LoVo (cell line): ENCODE measurements around the gene HCN1.

Experiments
- DNase-seq: peaks from one replicate; pipeline ENCODE4 v3.0.0-alpha.2; 2016; ENCODE audit warnings: low spot score

HCN1 gene

GRCh38 chr5:45696206-45696836 lies at the start of gene HCN1:
TSS of gene HCN1 (minus strand) at chr5:45696380.
- DNase-seq = no peak

DNA sequence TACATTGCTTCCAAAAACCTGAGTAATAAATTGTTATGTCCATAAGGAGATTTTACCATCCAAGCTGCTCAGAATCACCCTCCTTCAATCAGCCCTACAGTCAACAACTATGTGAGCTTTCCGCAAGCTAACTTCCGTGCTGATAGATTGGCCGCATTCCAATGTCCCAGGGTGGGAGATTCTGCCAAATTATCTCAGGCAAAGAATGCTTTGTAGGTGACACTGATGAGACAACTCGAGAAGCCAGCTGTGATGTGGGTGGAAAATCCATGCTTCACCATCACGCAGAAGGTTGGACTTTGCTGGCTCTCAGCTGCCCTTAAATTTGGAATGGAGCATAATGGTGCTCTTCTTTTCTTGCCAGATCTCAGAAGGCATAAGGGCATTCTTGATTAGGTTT lies 44.9 kb upstream of the HCN1 start:
- DNase-seq = no peak

GRCh38 chr5:45737153-45737552 lies 41.0 kb upstream of the HCN1 start:
- no peak for DNase-seq

DNA sequence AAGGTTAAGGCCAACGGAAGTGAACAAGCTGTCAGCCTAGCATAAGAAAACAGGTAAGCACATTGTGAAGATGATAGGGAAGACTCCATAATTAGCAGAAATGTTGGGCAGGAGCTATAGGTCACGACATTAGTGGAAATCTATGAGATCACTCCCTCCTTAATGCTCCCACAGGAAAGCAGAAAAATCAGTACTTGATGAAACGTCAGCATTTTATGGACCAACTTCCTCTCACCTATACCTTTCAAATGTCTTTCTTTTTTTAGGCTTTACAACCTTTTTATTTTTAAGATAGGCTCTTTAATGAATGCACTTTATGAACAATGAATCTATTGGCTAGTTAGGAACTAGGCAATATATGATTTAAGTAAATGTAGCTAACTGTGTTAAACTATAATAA lies 29.4 kb upstream of the HCN1 start:
- no peak for DNase-seq

GRCh38 chr5:45697201-45697600 lies 1.0 kb upstream of the HCN1 start:
- DNase-seq = no peak

GRCh38 chr5:45695804-45696156 lies 400 bp downstream of the HCN1 start:
- DNase-seq = no peak

- DNase-seq = no peak
Observed at GRCh38 chr5:45694971-45695803, 993 bp downstream of the HCN1 start.

GRCh38 chr5:45694255-45694814 lies 1.8 kb downstream of the HCN1 start:
- no peak for DNase-seq

DNA sequence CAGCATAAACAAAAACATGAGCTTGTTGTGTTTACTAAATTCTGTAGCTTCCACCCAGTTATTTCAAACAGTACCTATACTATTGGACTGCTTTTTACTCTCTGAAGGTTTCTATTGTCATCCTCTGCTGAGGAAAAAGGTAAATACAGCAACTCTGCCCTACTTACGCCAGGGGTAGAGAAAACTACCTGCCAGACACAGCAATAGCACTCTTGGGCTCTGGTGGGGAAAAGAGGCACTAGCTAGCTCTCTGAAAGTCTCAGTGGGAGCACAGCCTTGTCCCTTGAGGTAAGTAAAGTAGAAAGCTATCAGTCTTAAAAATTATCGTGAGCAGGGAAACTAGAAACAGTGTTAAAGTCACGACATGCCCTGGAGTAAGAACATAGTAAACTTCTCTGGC lies 3.7 kb downstream of the HCN1 start:
- DNase-seq = no peak

DNA sequence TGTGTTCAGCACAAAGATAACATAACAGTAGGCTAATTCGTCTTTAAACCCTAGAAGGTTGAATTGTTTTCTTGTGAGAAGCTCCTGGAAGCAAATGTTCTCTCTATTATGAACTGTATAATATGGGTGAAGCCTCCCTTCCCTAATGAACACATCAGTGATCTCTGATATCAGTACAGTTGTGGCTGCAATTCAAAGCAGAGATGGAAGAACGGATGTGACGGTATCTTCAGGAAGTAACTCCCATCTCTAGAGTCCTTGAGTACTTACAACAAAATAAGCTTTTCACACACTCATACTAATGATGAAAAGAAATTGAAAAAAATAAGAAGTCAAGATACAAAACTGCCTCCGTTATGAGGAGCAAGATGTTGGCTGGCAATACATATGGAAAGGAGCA lies 4.5 kb downstream of the HCN1 start:
- DNase-seq = no peak

GRCh38 chr5:45687701-45688100 lies 8.5 kb downstream of the HCN1 start:
- no peak for DNase-seq

- no peak for DNase-seq
Observed at GRCh38 chr5:45686620-45687019, 9.6 kb downstream of the HCN1 start.

GRCh38 chr5:45684118-45684517 lies 12.1 kb downstream of the HCN1 start:
- no peak for DNase-seq

- no peak for DNase-seq
Observed at GRCh38 chr5:45680950-45681349, 15.2 kb downstream of the HCN1 start.

GRCh38 chr5:45677524-45677923 lies 18.7 kb downstream of the HCN1 start:
- no peak for DNase-seq

GRCh38 chr5:45672271-45672670 lies 23.9 kb downstream of the HCN1 start:
- no peak for DNase-seq

- DNase-seq = no peak
Observed at GRCh38 chr5:45648744-45649143, 47.4 kb downstream of the HCN1 start.

GRCh38 chr5:45643056-45643455 lies 53.1 kb downstream of the HCN1 start:
- DNase-seq = no peak

DNA sequence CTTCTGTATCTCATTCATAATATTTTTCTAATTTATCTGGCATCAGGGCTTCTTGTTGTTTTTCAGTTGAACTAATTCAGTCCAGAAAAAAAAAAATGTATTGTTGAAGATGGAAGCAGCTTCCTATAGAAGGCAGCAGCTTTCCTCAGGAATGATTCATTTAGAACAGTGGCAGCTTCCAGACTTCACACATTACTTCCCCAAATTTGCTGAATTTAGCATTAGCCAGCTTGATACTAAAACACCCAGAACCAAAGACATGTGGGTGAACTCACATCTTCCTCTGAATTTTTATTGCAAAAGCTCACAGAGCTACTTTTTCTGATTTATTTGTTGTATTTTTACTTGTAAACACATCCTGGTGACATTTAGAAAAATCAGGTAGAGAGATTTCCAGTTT lies 53.8 kb downstream of the HCN1 start:
- no peak for DNase-seq

DNA sequence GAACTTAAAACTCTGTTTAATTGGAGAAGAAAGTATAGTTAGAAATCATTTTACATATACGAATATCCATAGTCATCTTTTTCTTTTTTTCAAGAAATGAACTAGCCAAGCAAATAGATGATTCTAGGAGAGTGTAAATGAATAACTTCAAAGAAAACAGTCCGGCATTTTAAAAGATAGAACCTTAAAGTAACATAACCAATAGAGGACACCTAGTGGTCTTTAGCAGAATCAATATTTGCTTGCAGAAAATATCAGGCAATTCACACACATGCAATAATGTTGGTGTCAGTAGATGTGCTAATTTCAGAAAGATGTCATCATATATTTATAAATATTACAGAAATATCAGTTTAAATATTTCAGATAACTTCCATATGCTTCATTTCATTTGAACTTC lies 57.1 kb downstream of the HCN1 start:
- DNase-seq = no peak

DNA sequence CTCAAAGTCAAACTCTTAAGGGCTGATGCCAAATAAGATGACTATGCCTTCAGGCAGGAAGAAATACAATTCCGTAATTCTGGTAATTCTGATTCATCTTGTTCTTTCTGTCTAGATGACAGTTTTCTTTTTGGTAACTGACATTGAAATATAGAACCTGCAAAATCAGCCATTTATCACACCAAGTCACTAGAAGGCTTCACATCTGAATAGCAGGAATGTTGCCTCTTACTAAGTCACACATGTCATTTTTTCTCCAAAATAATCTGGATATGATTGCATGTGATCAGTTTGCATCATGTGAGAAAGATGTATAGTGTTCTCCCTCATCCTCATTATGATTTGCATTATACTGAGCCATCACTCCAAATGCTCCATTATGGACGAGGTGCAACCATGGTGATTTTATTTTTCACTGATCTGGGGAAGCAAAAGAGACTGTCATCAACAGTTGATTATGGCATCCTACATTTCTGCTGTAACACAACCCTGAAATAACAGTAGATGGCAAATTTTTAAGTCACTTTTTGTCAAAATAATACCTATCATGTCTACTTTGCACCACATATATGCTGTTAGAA lies 69.0 kb downstream of the HCN1 start:
- DNase-seq = no peak

GRCh38 chr5:45623832-45624231 lies 72.3 kb downstream of the HCN1 start:
- DNase-seq = no peak

GRCh38 chr5:45622365-45622764 lies 73.8 kb downstream of the HCN1 start:
- no peak for DNase-seq
